ENCODE results near the gene CD47.

The CD47 gene

DNA sequence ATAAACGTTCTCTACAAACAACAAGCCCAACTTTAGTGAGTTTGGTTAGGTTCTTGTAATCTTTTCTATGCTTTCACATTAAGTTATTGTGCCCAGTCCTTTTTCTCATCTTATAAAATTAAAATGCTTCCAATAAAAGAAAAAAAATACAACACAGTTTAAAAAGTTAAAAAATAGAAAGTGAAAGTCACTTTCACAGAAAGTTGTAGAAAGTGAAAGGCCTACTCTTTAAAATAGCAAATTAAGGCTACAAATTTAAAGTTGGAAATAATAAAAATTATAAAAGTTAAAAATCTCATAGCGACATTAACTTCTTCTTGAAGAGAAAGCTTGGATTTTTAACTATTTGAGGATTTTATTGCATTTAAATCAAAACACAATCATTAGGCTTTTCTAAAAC lies 35.9 kb downstream of the CD47 start:
- Histone ChIP-seq H3K9ac (ENCODE audit: low read length) (no peak overlapping the region), H3K4me3 (ENCODE audit: low read length) (no peak overlapping the region), H3K9me3 (ENCODE audit: control insufficient read depth, low read length) (no peaks in the 10 kb centered on the region), H3K36me3 (ENCODE audit: control insufficient read depth, insufficient read depth, low read length) (no peaks in the 10 kb centered on the region), H3K27me3 (ENCODE audit: control insufficient read depth, insufficient read depth, low read length) (no peaks in the 10 kb centered on the region), H3K4me1 (ENCODE audit: control insufficient read depth, insufficient read depth, low read length) (peaks cover 9% of the 10 kb centered on the region)

DNA sequence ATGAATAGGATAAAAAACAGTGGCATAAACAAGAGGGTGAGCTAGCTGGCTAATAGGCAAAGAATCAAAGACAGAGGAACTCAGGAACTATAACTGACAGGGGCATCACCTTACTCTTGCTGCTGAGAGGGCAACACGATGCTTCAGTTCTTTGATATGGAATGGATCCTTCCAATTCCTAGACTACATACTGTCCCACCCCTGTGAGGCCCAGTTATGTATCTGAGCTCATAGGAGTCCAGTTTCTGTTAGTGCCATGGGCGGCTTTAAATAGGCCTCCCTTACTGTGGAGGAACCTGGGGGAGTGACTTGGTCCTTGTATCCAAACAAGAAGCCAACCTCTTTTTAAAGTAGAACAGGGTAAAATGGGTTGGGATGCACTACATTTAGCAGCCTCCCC lies 37.3 kb downstream of the CD47 start:
- Histone ChIP-seq H3K9ac (ENCODE audit: low read length) (no peak overlapping the region), H3K4me3 (ENCODE audit: low read length) (no peak overlapping the region), H3K9me3 (ENCODE audit: control insufficient read depth, low read length) (no peaks in the 10 kb centered on the region), H3K27me3 (ENCODE audit: control insufficient read depth, insufficient read depth, low read length) (no peaks in the 10 kb centered on the region), H3K36me3 (ENCODE audit: control insufficient read depth, insufficient read depth, low read length) (no peaks in the 10 kb centered on the region), H3K4me1 (ENCODE audit: control insufficient read depth, insufficient read depth, low read length) (peaks cover 9% of the 10 kb centered on the region)

DNA sequence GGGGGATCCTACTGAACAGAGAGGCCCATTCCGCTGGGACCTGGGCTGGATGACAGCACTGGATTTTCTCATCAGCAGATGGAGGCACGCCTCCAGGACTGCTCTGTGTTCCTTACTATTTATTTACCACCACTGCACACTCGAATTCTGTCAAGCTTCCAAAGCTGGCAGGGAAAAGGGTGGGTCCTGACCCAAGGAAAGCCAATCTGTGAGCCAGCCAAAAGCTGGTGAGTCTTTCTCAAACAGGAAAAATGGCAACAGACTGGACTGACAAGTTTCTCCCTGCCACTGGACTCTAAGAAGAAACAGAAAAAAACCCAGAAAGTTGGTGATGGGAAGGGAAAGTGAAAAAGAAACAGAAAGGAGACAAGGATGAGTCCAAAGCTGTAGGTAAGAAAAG lies 37.8 kb downstream of the CD47 start:
- Histone ChIP-seq H3K4me3 (ENCODE audit: low read length) (no peak overlapping the region), H3K9me3 (ENCODE audit: control insufficient read depth, low read length) (no peaks in the 10 kb centered on the region), H3K36me3 (ENCODE audit: control insufficient read depth, insufficient read depth, low read length) (no peaks in the 10 kb centered on the region), H3K9ac (ENCODE audit: low read length) (no peak overlapping the region), H3K4me1 (ENCODE audit: control insufficient read depth, insufficient read depth, low read length) (peaks cover 9% of the 10 kb centered on the region), H3K27me3 (ENCODE audit: control insufficient read depth, insufficient read depth, low read length) (no peaks in the 10 kb centered on the region)

DNA sequence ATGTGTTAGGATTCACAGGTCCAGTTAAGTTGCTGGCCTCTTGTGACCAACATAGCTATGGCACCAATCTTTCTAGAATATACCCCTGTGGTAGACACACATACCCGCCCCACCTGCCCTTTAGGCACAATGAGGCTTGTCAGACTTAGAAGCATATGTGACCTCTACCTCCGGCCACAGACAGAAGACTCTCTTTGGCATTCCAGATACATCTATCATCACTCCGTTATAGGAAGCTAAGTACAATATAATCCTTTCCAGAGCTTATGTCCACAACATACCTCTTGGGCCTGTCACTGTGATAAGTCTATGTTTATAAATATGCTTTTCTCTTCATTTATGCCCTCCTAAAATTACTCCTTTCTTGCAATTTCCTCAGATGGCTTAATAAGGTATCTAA lies 39.8 kb downstream of the CD47 start:
- Histone ChIP-seq H3K4me1 (ENCODE audit: control insufficient read depth, insufficient read depth, low read length) (peaks cover 9% of the 10 kb centered on the region), H3K9ac (ENCODE audit: low read length) (no peak overlapping the region), H3K4me3 (ENCODE audit: low read length) (no peak overlapping the region), H3K36me3 (ENCODE audit: control insufficient read depth, insufficient read depth, low read length) (no peaks in the 10 kb centered on the region), H3K27me3 (ENCODE audit: control insufficient read depth, insufficient read depth, low read length) (no peaks in the 10 kb centered on the region), H3K9me3 (ENCODE audit: control insufficient read depth, low read length) (no peaks in the 10 kb centered on the region)

DNA sequence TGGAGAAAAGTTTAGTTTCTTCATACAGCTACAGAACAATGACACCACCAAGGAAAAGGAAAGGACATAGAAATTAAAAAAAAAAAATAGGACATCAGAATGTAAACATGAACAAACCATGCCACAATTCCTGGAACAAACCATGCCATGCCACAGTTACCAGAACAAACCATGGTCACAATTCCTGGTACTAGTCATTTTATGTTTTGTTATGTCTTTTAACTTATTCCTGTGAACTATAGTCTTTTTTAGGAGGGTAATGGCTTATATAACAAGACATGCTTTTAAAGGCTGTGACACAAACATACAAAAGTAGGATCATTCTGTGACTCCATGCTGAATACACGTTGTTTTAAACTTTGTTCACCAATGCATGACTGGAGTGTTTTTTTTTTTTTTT lies 42.8 kb downstream of the CD47 start:
- no peak overlapping the region for H3K4me3 ChIP-seq (ENCODE audit: low read length)
- peaks cover under 1% of the 10 kb centered on the region for H3K4me1 ChIP-seq (ENCODE audit: control insufficient read depth, insufficient read depth, low read length)
- no peaks in the 10 kb centered on the region for H3K36me3 ChIP-seq (ENCODE audit: control insufficient read depth, insufficient read depth, low read length)
- no peak overlapping the region for H3K9ac ChIP-seq (ENCODE audit: low read length)
- H3K27me3 ChIP-seq (ENCODE audit: control insufficient read depth, insufficient read depth, low read length) = no peaks in the 10 kb centered on the region
- no peaks in the 10 kb centered on the region for H3K9me3 ChIP-seq (ENCODE audit: control insufficient read depth, low read length)

DNA sequence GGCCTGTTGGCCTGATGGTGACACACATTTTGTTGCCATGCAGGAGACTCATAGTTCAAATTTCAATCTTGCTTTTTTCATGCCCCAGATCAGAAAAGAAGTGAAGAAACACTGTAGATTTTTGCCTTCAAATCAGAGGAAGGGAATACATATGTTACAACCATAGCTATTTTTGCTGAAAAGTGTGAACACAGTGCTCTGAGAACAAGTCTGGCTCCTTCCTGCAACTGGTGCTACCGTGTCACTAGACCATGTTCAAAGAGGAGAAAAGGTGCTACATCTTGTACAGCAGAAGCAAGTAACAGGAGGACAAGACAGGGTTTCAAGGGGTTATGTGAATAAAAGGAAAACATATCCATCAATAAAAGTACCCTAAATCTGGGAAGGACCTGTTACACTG lies 44.6 kb downstream of the CD47 start:
- Histone ChIP-seq H3K36me3 (ENCODE audit: control insufficient read depth, insufficient read depth, low read length) (no peaks in the 10 kb centered on the region), H3K9ac (ENCODE audit: low read length) (no peak overlapping the region), H3K27me3 (ENCODE audit: control insufficient read depth, insufficient read depth, low read length) (no peaks in the 10 kb centered on the region), H3K4me3 (ENCODE audit: low read length) (no peak overlapping the region), H3K4me1 (ENCODE audit: control insufficient read depth, insufficient read depth, low read length) (no peaks in the 10 kb centered on the region), H3K9me3 (ENCODE audit: control insufficient read depth, low read length) (no peaks in the 10 kb centered on the region)

DNA sequence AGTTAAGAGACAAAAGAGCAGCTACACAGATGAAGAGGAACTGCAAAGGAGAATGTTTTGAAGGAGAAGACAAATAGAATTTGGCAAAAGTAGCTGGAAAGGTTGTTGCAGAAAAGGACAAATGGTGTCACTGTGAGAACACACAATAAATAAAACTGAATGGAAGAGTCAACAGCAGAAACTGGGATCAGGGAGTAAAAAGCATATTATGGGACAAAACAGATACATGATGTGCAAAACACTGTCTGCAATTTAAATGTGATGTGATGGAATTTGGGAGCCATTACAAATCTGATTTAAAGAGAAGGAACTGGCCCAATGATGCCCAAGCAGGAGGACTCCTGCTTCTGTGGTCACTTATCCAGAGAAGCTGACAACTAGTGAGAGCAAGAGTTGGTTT lies 46.1 kb downstream of the CD47 start:
- Histone ChIP-seq H3K4me3 (ENCODE audit: low read length) (no peak overlapping the region), H3K27me3 (ENCODE audit: control insufficient read depth, insufficient read depth, low read length) (no peaks in the 10 kb centered on the region), H3K9ac (ENCODE audit: low read length) (no peak overlapping the region), H3K36me3 (ENCODE audit: control insufficient read depth, insufficient read depth, low read length) (no peaks in the 10 kb centered on the region), H3K4me1 (ENCODE audit: control insufficient read depth, insufficient read depth, low read length) (no peaks in the 10 kb centered on the region), H3K9me3 (ENCODE audit: control insufficient read depth, low read length) (no peaks in the 10 kb centered on the region)

DNA sequence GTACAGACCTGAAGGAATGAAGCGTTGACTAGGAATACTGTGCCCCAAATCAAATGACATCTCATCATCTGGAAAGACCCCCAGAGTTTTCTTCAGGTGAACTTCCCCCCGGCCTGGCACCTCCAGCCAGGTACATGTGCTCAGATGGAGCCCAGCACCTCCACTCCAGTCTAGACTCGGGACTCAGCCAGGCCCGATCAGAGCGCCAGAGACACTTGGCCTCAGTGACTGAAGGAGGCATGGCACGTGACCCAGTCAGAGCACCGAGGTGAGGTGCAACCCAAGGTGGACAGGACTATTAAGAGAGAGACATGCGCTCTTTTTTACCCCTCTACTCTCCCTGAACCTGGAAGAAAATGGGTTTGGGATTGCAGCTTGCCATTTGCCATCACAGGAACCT lies 48.5 kb downstream of the CD47 start:
- H3K27me3 ChIP-seq (ENCODE audit: control insufficient read depth, insufficient read depth, low read length) = no peaks in the 10 kb centered on the region
- H3K9ac ChIP-seq (ENCODE audit: low read length) = no peak overlapping the region
- no peaks in the 10 kb centered on the region for H3K4me1 ChIP-seq (ENCODE audit: control insufficient read depth, insufficient read depth, low read length)
- H3K4me3 ChIP-seq (ENCODE audit: low read length) = no peak overlapping the region
- no peaks in the 10 kb centered on the region for H3K36me3 ChIP-seq (ENCODE audit: control insufficient read depth, insufficient read depth, low read length)
- H3K9me3 ChIP-seq (ENCODE audit: control insufficient read depth, low read length) = no peaks in the 10 kb centered on the region

DNA sequence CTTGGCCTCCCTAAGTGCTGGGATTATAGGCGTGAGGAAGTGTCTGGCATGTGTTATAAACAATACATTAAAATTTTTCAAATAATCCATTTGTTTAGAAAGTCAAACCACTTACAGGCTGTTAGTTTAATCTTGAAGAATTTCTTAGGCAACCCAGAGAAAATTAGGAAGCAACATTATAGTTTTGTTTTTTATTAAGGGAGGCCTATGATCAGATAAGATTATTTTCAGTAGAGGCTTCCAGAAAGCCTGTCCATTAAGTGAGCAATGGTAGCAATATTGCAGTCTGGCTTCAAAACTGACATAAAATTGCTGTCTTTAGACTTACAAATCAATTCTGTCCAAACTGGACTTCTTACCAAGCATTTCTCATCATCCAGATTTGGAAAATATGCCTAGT lies 49.6 kb downstream of the CD47 start:
- Histone ChIP-seq H3K9me3 (ENCODE audit: control insufficient read depth, low read length) (no peaks in the 10 kb centered on the region), H3K36me3 (ENCODE audit: control insufficient read depth, insufficient read depth, low read length) (no peaks in the 10 kb centered on the region), H3K4me3 (ENCODE audit: low read length) (no peak overlapping the region), H3K9ac (ENCODE audit: low read length) (no peak overlapping the region), H3K27me3 (ENCODE audit: control insufficient read depth, insufficient read depth, low read length) (no peaks in the 10 kb centered on the region), H3K4me1 (ENCODE audit: control insufficient read depth, insufficient read depth, low read length) (no peaks in the 10 kb centered on the region)

DNA sequence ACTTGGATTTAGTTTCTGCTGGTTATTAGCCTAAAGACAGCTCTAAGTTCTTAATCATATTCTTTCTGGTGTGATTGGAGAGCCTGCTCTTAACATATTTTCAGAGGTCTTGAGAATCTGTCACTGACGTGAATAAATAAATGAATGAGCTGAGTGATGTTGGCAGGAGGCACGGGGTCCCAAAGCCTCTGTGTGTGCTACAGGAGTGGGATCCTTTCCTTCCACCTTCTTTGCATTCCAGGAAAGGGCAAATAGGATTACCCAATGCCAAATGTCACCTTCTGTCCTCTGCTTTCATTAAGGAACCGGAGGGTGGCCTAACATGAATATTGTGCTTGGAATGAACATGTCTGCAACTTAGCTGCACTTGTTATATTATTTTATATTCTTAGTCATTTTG lies 53.1 kb downstream of the CD47 start:
- Histone ChIP-seq H3K36me3 (ENCODE audit: control insufficient read depth, insufficient read depth, low read length) (no peaks in the 10 kb centered on the region), H3K4me3 (ENCODE audit: low read length) (no peak overlapping the region), H3K9ac (ENCODE audit: low read length) (no peak overlapping the region)

DNA sequence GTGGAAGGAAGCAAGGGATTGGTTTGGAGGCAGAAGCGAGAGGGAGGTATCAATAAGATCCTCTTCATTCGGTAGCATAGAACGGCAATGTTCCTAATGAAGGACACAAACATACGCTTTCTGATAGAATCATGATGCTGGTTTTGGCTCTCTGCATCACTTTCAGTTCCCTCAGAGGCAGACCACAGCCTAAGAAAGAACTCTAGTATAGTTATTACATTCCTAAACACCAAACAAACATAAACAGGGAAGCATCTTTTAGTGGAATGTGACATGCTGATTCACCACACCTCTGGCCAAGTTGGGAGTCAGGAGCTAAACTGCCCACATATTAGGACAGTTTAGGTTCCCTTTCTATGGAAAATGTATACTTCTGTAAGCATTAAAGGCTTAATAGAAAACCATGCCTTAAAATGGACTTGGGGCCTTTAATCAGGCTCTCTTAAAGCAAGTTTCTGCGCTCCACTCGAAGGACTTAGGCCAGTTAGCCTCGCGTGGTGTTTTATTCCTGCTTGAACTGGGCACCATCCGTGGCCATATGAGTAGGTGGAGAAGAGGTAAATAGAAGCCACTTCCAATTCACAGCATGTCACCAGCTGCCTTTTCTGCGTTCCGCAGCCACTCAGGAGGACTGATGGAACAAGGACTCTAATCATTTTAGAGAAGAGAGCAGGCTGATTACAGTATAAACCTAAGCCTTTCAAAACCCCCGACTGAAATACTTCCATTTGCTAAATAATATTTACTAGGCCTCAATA lies 53.7 kb downstream of the CD47 start:
- H3K4me1 ChIP-seq (ENCODE audit: control insufficient read depth, insufficient read depth, low read length) = no peaks in the 10 kb centered on the region
- H3K4me3 ChIP-seq (ENCODE audit: low read length) = no peak overlapping the region
- H3K9me3 ChIP-seq (ENCODE audit: control insufficient read depth, low read length) = no peaks in the 10 kb centered on the region
- H3K36me3 ChIP-seq (ENCODE audit: control insufficient read depth, insufficient read depth, low read length) = no peaks in the 10 kb centered on the region
- no peak overlapping the region for H3K9ac ChIP-seq (ENCODE audit: low read length)
- no peaks in the 10 kb centered on the region for H3K27me3 ChIP-seq (ENCODE audit: control insufficient read depth, insufficient read depth, low read length)

More for the DNA sequence above, 53.1 kb downstream of the CD47 start:
- no peaks in the 10 kb centered on the region for H3K27me3 ChIP-seq (ENCODE audit: control insufficient read depth, insufficient read depth, low read length)
- H3K4me1 ChIP-seq (ENCODE audit: control insufficient read depth, insufficient read depth, low read length) = no peaks in the 10 kb centered on the region
- H3K9me3 ChIP-seq (ENCODE audit: control insufficient read depth, low read length) = no peaks in the 10 kb centered on the region

DNA sequence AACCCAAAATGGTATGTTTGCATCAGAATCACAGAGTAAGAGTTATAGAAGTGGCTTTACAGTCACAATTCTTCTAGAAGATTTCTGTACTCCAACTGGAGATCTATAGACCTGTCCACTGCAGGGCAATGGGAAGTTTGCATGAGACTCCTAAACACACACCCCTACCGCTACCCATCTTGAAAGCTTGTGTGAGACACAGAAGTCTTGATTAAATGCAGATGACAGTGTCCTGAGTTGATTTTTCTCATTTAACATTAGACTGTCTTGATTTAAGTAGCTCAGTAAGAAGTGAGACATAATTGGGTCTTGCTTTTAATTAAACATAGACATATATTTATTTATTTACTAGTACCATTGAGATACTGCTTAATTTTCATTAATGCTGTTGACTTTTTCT lies 54.4 kb downstream of the CD47 start:
- H3K4me3 ChIP-seq (ENCODE audit: low read length) = no peak overlapping the region
- no peaks in the 10 kb centered on the region for H3K4me1 ChIP-seq (ENCODE audit: control insufficient read depth, insufficient read depth, low read length)
- no peaks in the 10 kb centered on the region for H3K9me3 ChIP-seq (ENCODE audit: control insufficient read depth, low read length)
- H3K27me3 ChIP-seq (ENCODE audit: control insufficient read depth, insufficient read depth, low read length) = no peaks in the 10 kb centered on the region
- no peaks in the 10 kb centered on the region for H3K36me3 ChIP-seq (ENCODE audit: control insufficient read depth, insufficient read depth, low read length)
- no peak overlapping the region for H3K9ac ChIP-seq (ENCODE audit: low read length)

DNA sequence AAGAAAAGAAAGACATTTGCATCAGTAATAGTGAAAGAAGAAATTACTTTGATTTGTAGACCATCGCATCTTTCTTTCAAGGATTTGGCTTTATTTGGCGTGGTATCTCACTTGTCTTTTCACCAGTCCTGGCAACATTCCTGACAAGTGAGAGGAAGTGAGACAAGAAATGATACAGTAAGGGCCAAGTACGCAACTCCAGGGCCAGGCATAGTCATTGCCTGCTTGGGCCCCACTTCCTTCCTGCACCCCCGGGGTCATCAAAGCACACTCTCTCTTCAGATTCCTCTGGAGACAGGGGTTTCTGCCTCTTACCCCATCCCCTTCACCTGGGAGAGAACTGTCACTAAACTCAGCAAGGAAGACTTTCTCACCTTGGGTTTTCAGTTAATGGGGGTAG lies 55.1 kb downstream of the CD47 start:
- H3K4me1 ChIP-seq (ENCODE audit: control insufficient read depth, insufficient read depth, low read length) = no peaks in the 10 kb centered on the region
- no peak overlapping the region for H3K4me3 ChIP-seq (ENCODE audit: low read length)
- no peak overlapping the region for H3K9ac ChIP-seq (ENCODE audit: low read length)
- H3K27me3 ChIP-seq (ENCODE audit: control insufficient read depth, insufficient read depth, low read length) = no peaks in the 10 kb centered on the region
- H3K9me3 ChIP-seq (ENCODE audit: control insufficient read depth, low read length) = no peaks in the 10 kb centered on the region
- no peaks in the 10 kb centered on the region for H3K36me3 ChIP-seq (ENCODE audit: control insufficient read depth, insufficient read depth, low read length)
